WI38 (cell line): ENCODE results near the gene MEX3B.

Experiments
- H3K4me3 ChIP-seq: 2 replicates; pipeline ENCODE4 v1.5.1; 2011; ENCODE audit warnings: low read depth, mild to moderate bottlenecking, control low read depth, low read length
- TF ChIP-seq, protein P1 (sequence below): IDR thresholded peaks from 2 replicates; pipeline ENCODE4 v1.5.1; 2012; ENCODE audit warnings: low read depth, mild to moderate bottlenecking, control low read depth, low read length

Gene MEX3B

GRCh38 chr15:82080774-82081173 is 35.0 kb upstream of the MEX3B start:
- TF ChIP-seq, protein P1, sequence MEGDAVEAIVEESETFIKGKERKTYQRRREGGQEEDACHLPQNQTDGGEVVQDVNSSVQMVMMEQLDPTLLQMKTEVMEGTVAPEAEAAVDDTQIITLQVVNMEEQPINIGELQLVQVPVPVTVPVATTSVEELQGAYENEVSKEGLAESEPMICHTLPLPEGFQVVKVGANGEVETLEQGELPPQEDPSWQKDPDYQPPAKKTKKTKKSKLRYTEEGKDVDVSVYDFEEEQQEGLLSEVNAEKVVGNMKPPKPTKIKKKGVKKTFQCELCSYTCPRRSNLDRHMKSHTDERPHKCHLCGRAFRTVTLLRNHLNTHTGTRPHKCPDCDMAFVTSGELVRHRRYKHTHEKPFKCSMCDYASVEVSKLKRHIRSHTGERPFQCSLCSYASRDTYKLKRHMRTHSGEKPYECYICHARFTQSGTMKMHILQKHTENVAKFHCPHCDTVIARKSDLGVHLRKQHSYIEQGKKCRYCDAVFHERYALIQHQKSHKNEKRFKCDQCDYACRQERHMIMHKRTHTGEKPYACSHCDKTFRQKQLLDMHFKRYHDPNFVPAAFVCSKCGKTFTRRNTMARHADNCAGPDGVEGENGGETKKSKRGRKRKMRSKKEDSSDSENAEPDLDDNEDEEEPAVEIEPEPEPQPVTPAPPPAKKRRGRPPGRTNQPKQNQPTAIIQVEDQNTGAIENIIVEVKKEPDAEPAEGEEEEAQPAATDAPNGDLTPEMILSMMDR, result no peak

DNA sequence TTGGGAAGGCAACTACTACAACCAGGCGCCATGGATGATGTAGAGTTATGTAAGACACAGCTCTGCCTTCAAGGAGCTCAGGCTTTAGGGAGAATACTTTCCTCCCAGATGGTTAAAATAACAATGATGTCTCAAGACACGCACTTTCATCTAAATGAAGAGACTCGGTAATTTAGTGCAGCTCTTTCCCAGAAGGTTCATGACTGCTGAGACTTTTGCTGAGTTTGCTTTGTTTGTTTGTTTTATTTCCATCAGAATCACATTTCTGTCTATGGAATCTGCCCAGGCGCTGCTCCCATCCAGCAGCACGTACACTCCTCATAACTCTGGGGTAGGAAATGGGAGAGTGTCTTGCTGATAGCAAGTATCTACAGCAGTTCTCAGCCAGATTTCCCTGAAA is 33.9 kb upstream of the MEX3B start:
- TF ChIP-seq, protein P1, result no peak
- no peak overlapping the region for H3K4me3 ChIP-seq

More at GRCh38 chr15:82080774-82081173, 35.0 kb upstream of the MEX3B start:
- H3K4me3 ChIP-seq, result no peak overlapping the region

GRCh38 chr15:82074610-82075009 is 28.8 kb upstream of the MEX3B start:
- H3K4me3 ChIP-seq, result no peak overlapping the region

DNA sequence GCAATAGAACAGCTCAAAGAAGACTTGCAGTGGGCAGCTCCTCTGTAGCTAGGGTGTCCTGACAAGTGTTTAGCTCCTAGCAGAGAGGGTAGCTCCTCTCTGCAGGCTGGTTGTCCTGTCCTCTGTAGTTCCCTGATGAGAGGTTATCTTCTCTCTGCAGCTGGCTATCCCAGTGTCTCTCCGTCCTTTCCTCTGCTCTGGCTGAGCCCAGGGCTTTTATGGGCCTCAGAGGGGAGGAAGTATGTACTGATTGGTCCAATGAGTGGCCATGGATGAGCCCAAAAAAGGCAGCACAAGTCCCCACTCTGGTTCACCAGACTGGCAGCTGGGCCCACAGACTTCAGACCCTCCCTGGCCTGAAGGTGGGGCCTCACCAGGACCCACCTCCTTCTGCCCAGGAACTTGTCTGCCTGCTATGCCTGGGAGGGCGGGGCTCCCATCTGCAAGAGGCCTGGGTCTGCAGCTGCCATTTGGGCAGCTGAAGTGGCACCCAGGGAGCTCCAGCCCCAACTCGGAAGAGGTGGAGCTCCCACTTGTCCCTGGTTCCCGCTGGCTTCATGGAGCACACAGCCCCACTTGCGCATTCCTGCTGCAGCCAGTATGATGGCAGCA is 27.2 kb upstream of the MEX3B start:
- TF ChIP-seq, protein P1, result no peak
- H3K4me3 ChIP-seq, result no peak overlapping the region

More at GRCh38 chr15:82074610-82075009, 28.8 kb upstream of the MEX3B start:
- TF ChIP-seq, protein P1, result no peak

DNA sequence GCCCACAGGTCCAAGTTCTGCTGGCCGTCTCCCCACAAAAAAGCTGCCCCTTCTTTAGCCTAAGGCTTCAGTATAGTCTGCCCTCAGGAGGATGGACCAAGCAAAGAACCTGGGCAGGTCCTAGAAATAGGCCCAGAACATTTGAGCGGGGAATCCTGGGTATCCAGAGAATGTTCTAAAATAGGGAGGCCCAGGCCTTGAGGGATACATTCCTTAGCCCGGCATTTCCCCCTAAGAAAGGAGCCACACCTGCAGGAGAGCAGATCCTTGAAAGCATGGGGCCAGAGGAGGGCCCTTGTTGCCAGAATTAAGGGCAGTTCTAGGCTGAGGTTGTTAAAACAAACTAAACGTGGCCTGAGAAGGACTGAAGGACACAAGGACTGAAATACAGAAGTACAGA is 20.6 kb upstream of the MEX3B start:
- TF ChIP-seq, protein P1, result no peak
- no peak overlapping the region for H3K4me3 ChIP-seq

DNA sequence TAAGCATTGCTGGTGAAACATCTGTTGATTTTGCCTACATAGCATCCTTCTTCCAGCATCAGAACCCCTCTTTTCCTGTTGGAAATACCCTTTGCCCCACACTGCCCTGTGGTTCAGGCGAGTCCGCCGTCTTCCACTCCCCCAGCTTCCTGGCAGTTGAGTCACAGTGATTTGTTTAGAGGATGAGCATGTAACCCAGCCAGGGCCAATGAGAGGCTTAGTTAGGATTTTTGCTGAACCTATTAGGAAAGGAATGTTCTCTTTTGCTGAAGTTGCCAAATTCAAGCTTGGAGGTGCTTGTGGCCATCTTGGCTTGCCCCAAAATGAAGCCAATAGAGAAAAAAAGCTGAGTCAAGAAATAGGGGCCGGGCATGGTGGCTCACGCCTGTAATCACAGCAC is 19.0 kb upstream of the MEX3B start:
- TF ChIP-seq, protein P1, result no peak
- H3K4me3 ChIP-seq, result no peak overlapping the region

DNA sequence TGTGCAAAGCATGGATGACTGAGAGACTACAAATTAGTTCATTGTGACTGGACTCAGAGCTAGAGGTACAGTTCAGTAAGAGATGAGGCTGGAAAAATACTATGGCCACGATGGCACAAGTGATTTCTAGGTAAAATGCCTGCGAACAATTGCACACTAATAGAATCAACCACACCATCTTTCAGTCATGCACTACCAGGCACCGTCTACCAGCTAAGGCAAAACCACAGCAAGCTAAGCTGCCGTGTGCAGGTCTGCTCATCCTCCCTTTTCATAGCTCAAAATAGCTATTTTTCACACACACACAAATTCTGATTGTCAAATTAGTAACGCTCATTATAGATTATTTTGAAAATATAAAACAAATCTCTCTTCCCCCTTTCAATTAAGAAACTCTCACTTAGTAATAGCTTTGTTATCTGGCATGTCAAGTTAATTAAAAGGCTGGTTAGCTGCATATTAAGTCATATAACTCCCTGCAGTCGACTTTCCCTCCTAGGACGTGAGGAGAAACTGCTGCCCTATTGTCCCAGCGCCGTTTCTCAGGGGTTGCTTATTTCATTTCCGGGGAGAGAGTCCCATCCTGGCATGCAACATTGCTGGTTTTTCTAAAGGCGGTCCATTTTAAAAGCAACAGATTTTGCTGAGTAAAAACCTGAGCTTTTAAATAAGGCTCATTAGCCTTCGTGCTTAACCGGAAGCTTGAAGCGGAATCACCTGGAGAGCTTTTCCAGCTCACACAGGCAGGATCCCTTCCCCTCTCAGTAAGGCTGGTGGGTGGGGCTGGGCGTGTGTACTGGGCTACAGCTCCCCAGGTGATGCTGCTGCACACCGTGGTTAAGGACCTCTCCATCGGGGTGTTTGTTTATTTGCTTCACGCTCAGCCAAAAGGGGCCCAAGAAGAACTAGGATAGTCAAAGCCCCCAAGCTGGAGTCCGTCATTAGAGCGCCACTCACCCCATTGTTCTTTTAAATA is 16.9 kb upstream of the MEX3B start:
- no peak overlapping the region for H3K4me3 ChIP-seq
- TF ChIP-seq, protein P1, result no peak
